Thyroid gland (tissue), 4 donors: Measurements from ENCODE around the gene CH25H. TPM values are rescaled to one million over a fixed set of nuclear protein-coding genes. Genes with fewer than 3 reads are reported as not detected.
"Not testable (repeated sequence)": the region's sequence is repeated elsewhere in the genome, so short reads cannot be mapped to it uniquely, and the experiment has no call there.

Experiments used
- DNase-seq, 2 donors: peaks; one replicate each; pipeline ENCODE4 v3.0.0-alpha.2; 2019
- H3K27ac ChIP-seq, 3 donors: fragments of 200-600 bp; sonication (generic); 1 replicate in 2 of 3; 2 replicates in 1 of 3; pipeline ENCODE4 v1.5.1; 2016 to 2019; ENCODE audit warnings: mild to moderate bottlenecking in 1 of 3, moderate library complexity in 1 of 3
- H3K27me3 ChIP-seq: fragments of 200-600 bp; sonication (generic); one replicate; pipeline ENCODE4 v1.5.1; 2019
- H3K36me3 ChIP-seq, 2 donors: fragments of 200-600 bp; sonication (generic); one replicate each; pipeline ENCODE4 v1.5.1; 2016 to 2019
- H3K4me1 ChIP-seq, 2 donors: fragments of 200-600 bp; sonication (generic); one replicate each; pipeline ENCODE4 v1.5.1; 2017 to 2019
- H3K4me3 ChIP-seq, 3 donors: fragments of 200-600 bp; sonication (generic); replicated peaks in 1 of 3; 1 replicate in 2 of 3; 2 replicates in 1 of 3; pipeline ENCODE4 v1.5.1; 2016; ENCODE audit warnings: mild to moderate bottlenecking in 1 of 3
- H3K9me3 ChIP-seq: fragments of 200-600 bp; sonication (generic); one replicate; pipeline ENCODE4 v1.5.1; 2017
- POLR2A ChIP-seq, 2 donors: fragments of 450-650 bp; IDR thresholded peaks; one replicate each; pipeline ENCODE4 v1.6.1; 2017; ENCODE audit warnings: antibody characterized with exemption in 2 of 2, mild to moderate bottlenecking in 2 of 2, moderate library complexity in 1 of 2
- WGBS, 2 donors: methylation state at CpG; one replicate each; pipeline ENCODE4 v1.1.5; 2017; 5-methylcytosine and 5-hydroxymethylcytosine counted together
- intact Hi-C: fragments of 100-400 bp; cut with DNase I; formaldehyde crosslinking; loops from one replicate; pipeline ENCODE4 v1.15.1; 2023
- total RNA-seq, 4 donors: library from RNA; depleted of rRNA; stranded (reverse); fragments of >200 nt; gene quantifications; one replicate each; pipeline ENCODE4 v1.2.3, GENCODE V29; 2016
- TF ChIP-seq, protein P1 (sequence below), 6 experiments: fragments of 200-600 bp in 3 of 6; fragments of 450-650 bp in 3 of 6; sonication (generic) in 3 of 6; IDR thresholded peaks; one replicate each; pipeline ENCODE4 v1.5.1; 2016 to 2019; ENCODE audit warnings: antibody characterized with exemption in 6 of 6, mild to moderate bottlenecking in 2 of 6, inconsistent platforms in 1 of 6, moderate library complexity in 1 of 6

CH25H gene
- total RNA-seq, 4 donors from 2014 or later, result 0.44 to 6.3 (median 3.4) TPM; not detected in 1

GRCh38 chr10:89202033-89202425, 5.1 kb downstream of the CH25H start:
- H3K4me3 ChIP-seq, result no peak overlapping the region
- intact Hi-C loops, result loop anchor here (10.0 kb wide), 1 partner anchor 367 kb away; no protein-coding TSS in a partner anchor
- 71 to 91% methylated on average over 2 of the region's 2 CpGs for WGBS, 2 donors
- TF ChIP-seq POLR2A (IDR thresholded peaks at IDR 0.05), result no peak
- TF ChIP-seq, protein P1, sequence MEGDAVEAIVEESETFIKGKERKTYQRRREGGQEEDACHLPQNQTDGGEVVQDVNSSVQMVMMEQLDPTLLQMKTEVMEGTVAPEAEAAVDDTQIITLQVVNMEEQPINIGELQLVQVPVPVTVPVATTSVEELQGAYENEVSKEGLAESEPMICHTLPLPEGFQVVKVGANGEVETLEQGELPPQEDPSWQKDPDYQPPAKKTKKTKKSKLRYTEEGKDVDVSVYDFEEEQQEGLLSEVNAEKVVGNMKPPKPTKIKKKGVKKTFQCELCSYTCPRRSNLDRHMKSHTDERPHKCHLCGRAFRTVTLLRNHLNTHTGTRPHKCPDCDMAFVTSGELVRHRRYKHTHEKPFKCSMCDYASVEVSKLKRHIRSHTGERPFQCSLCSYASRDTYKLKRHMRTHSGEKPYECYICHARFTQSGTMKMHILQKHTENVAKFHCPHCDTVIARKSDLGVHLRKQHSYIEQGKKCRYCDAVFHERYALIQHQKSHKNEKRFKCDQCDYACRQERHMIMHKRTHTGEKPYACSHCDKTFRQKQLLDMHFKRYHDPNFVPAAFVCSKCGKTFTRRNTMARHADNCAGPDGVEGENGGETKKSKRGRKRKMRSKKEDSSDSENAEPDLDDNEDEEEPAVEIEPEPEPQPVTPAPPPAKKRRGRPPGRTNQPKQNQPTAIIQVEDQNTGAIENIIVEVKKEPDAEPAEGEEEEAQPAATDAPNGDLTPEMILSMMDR (IDR thresholded peaks at IDR 0.05), result no peak
- H3K4me1 ChIP-seq, result peaks cover 4 to 6% of the 10 kb centered on the region in 2 donors
- DNase-seq, result no peak
- no peaks in the 10 kb centered on the region for H3K9me3 ChIP-seq
- no peaks in the 10 kb centered on the region for H3K36me3 ChIP-seq
- H3K27ac ChIP-seq, result no peak overlapping the region
- no peaks in the 10 kb centered on the region for H3K27me3 ChIP-seq

DNA sequence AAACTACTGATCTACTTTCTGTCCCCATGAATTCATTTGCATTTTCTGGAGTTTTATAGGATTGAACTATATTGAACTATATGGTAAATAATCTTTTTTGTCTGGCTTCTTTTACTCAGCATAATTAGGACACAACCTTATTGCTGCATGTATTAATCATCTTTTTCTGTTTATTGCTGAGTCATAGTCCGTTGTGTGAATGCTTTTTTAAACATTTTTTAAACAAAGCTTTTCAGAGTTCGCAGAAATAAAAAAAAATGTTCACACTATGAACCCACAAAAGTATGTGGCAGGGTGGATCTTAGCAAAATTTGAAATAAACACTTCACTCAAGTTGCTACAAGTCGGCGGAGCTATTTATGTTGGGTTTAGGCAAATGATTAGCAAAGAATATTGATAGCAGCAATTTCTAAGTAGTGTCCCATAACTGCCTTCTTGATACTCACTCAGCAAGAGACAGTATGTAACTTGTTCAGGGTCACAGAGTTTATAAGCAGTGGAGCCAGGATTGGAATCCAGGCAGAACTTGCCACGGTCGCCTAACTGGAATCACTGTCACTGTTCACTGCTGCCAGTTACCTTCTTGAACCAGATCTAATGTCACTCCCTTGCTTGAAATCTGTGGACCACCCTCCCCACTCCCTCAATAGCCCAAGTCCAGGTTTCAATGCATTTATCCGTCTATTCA, 5.6 kb downstream of the CH25H start:
- TF ChIP-seq, protein P1 (IDR thresholded peaks at IDR 0.05), result no peak
- no peak for TF ChIP-seq POLR2A (IDR thresholded peaks at IDR 0.05)
- 75 to 81% methylated on average over 7 of the region's 7 CpGs for WGBS, 2 donors
- Histone ChIP-seq H3K4me3 (no peak overlapping the region), H3K27ac (no peak overlapping the region), H3K27me3 (no peaks in the 10 kb centered on the region), H3K4me1 (peaks cover 0 to under 1% of the 10 kb centered on the region in 2 donors), H3K36me3 (no peaks in the 10 kb centered on the region), H3K9me3 (no peaks in the 10 kb centered on the region)
- no peak for DNase-seq
- intact Hi-C loops, result loop anchor here (10.0 kb wide), 1 partner anchor 367 kb away; no protein-coding TSS in a partner anchor

GRCh38 chr10:89197473-89197872, 9.6 kb downstream of the CH25H start:
- Histone ChIP-seq H3K27me3 (no peaks in the 10 kb centered on the region), H3K27ac (no peak overlapping the region), H3K4me3 (no peak overlapping the region), H3K9me3 (no peaks in the 10 kb centered on the region), H3K36me3 (no peaks in the 10 kb centered on the region), H3K4me1 (no peaks in the 10 kb centered on the region)
- DNase-seq, result no peak
- WGBS, 2 donors, result 84 to 96% methylated on average over 4 of the region's 4 CpGs
- intact Hi-C loops, result no loop called here
- no peak for TF ChIP-seq POLR2A (IDR thresholded peaks at IDR 0.05)
- TF ChIP-seq, protein P1 (IDR thresholded peaks at IDR 0.05), result no peak

- H3K36me3 ChIP-seq, H3K27me3 ChIP-seq, DNase-seq, intact Hi-C loops, H3K4me3 ChIP-seq, H3K27ac ChIP-seq, H3K9me3 ChIP-seq, H3K4me1 ChIP-seq: not testable (repeated sequence)
- 93 to 95% methylated on average over 3 of the region's 3 CpGs for WGBS, 2 donors
Observed at GRCh38 chr10:89191301-89191700, 15.8 kb downstream of the CH25H start.

DNA sequence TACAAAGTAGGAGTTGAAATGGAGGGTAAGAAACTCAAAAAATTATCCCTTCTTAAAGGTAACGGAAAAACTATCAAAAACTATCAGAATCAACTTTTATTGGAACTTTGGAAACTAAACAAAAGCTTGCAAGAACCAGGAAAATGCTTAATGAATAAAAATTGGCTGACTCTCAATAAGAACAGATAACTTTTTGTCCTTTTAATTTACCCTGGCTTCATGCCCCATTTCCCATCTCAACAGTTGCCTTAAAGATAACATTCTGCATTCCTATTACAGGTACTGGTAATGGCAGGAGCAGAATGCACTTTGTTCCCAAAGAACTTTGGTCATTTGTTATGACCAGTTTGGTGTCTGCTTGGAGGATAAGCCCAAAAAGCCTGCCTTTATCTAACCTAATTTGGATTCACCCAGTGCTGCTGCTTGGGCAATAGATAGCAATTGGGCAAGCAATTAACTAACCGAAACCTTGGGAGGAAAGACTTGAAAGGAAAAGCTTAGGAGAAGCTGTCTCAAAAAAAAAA, 17.8 kb downstream of the CH25H start:
- H3K36me3 ChIP-seq, result no peaks in the 10 kb centered on the region
- TF ChIP-seq, protein P1 (IDR thresholded peaks at IDR 0.05), result no peak
- no peak for TF ChIP-seq POLR2A (IDR thresholded peaks at IDR 0.05)
- H3K9me3 ChIP-seq, result no peaks in the 10 kb centered on the region
- no peaks in the 10 kb centered on the region for H3K4me1 ChIP-seq
- WGBS, 2 donors, result 92 to 96% methylated on average over 2 of the region's 2 CpGs
- H3K27ac ChIP-seq, result no peak overlapping the region
- no peaks in the 10 kb centered on the region for H3K27me3 ChIP-seq
- no peak for DNase-seq
- intact Hi-C loops, result no loop called here
- no peak overlapping the region for H3K4me3 ChIP-seq
